GM12864 (cell line): ENCODE results near the gene STK38L.

Experiments
- DNase-seq: peaks from one replicate; pipeline ENCODE4 v3.0.0-alpha.2; 2011; ENCODE audit warnings: low read depth
- H3K4me3 ChIP-seq: 2 replicates; pipeline ENCODE4 v1.5.1; 2011; ENCODE audit warnings: mild to moderate bottlenecking, low read depth, low read length, control low read depth
- TF ChIP-seq, protein P1 (sequence below): IDR thresholded peaks from 2 replicates; pipeline ENCODE4 v1.5.1; 2011; ENCODE audit warnings: low read depth, mild to moderate bottlenecking, moderate library complexity, low read length, control low read depth, inconsistent platforms; ENCODE audit errors: missing control alignments

The STK38L gene

DNA sequence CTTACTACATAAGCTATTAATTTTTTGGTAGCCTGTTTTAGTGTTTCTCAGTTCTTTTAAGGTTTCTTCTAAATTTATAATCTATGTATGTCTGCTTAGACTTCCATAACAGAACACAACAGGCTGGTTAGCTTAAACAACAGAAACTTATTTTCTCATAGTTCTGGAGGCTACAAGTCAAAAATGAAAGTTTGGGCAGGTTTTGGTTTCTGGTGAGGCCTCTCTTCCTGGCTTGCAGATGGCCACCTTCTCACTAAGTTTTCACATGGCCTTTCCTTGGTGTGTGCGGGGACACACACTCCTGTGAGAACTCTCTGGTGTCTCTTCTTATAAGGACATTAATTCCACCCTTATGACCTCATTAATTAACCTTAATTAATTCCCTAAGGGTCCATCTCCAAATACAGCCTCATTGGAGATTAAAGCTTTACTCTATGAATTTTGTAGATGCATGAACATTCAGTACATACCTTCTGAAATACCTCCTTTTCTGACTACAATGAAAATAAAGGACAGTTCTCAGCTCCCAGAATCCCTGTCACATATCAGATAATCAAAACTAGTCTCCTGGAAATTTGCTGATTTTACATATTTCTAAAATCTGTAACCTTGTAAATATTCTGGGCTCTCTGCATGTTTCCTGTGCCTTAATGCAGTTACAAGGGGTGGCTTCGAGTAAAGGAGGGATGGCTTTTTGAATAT, 65.4 kb downstream of the STK38L start:
- TF ChIP-seq, protein P1, sequence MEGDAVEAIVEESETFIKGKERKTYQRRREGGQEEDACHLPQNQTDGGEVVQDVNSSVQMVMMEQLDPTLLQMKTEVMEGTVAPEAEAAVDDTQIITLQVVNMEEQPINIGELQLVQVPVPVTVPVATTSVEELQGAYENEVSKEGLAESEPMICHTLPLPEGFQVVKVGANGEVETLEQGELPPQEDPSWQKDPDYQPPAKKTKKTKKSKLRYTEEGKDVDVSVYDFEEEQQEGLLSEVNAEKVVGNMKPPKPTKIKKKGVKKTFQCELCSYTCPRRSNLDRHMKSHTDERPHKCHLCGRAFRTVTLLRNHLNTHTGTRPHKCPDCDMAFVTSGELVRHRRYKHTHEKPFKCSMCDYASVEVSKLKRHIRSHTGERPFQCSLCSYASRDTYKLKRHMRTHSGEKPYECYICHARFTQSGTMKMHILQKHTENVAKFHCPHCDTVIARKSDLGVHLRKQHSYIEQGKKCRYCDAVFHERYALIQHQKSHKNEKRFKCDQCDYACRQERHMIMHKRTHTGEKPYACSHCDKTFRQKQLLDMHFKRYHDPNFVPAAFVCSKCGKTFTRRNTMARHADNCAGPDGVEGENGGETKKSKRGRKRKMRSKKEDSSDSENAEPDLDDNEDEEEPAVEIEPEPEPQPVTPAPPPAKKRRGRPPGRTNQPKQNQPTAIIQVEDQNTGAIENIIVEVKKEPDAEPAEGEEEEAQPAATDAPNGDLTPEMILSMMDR, result no peak
- DNase-seq, result no peak

DNA sequence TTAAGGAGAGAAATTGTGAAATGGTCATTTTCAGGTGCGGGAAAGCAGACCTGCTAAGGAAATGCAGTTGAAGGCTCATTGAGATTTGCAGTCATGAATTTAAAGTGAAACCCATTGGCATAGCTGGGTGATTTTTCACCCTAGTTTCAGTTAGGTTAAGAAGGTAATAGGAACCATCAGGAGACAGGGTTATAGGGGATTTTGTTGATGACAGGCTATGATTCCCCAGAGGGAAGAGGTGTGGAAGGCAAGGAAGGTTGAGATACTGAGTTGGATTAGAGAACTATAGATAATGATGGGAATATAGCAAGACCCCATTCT, 65.9 kb downstream of the STK38L start:
- no peak overlapping the region for H3K4me3 ChIP-seq
- TF ChIP-seq, protein P1, result no peak
- DNase-seq, result no peak

More for the DNA sequence above, 65.4 kb downstream of the STK38L start:
- no peak overlapping the region for H3K4me3 ChIP-seq

DNA sequence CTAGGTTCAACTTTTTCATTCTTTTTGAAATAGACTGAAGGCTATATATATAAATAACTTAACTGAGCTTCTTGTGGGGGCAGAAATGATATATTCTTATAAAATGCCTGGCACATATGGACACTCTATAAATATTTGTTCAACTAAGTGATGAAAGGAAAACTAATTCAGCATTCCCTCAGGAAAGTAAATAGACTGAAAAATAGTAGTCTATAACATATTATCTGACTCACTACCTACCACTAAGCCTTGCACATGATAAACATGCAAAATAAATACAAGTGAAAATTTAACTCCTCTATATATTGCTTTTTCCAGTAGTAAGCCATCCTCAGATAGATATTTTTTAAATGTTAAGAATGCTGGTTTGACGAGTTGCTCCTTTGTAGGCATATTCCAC, 72.9 kb downstream of the STK38L start:
- no peak for DNase-seq
- no peak overlapping the region for H3K4me3 ChIP-seq
- TF ChIP-seq, protein P1, result no peak

DNA sequence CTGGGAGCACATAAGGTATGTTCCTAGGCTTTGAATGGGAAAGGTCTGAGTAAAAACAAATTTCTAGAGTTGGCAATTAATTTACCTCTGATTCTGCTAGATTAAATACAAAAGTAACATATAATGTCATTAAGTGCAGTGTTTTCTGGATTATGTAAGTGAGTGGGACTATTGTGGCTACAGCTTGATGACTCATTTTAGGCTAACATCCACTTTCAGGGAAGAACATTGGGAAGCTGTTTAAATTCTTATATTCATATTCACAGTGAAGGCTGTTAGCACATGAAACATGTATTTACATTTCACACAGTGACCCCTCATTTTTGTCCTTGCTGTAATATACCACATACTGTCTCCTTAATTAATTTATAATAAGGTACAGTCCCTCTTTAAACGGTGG, 75.3 kb downstream of the STK38L start:
- TF ChIP-seq, protein P1, result no peak
- H3K4me3 ChIP-seq, result no peak overlapping the region
- DNase-seq, result no peak

DNA sequence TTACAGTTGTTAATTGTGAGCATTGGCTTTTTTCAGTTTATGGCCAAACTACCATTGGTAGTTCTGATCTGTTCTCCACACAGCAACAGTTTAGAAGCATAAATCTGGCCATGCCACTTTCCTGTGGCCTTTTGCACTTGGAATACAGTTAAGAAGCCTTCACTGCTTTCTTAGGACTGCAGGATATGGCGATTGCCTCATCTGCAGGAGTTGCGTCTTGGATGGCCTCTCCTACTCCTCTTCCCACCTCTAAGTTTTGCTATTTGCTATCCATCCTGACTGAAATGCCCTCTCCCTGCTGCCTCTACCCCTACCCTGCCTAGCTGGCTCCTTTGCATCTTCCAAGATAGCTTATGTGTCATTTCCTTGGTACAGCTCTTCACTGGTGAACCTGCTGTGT, 75.8 kb downstream of the STK38L start:
- H3K4me3 ChIP-seq, result no peak overlapping the region
- TF ChIP-seq, protein P1, result no peak
- no peak for DNase-seq

DNA sequence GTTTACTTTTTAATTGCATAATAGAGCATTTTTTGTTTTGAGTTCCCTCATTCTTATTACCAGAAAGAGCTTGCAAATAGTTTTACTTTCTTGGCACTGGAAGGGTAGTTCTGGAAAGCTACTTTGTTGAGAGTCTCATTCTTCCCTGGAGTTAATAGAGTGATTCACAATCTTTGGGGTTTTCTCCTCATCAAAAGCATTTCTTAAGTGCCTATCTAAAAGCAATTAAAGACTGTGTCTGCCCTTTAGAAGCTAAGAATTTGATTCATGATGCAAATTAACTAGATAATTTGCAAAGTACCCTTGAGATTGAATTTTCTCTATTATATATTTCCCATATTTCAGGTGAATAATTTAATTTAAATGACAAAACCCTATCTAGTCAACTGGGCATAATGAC, 80.4 kb downstream of the STK38L start:
- no peak for DNase-seq
- TF ChIP-seq, protein P1, result no peak

DNA sequence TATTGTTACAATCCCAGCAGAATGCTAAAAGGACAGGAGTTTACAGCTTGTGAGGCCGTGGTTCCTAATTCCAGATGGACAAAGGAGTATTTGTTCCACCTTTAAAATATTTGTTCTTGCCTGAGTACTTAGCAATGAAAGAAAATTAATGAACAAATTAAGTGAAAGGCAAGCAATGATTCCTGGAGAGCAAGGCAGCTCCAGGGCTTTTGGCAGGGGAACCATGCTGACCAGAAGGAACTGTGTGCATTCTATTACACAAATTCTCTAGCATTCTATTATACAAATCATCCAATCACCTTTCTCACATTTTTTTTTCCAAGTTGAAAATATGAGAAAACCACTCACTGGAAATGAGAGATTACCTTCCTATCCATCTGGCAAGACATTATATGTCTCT, 86.8 kb downstream of the STK38L start:
- TF ChIP-seq, protein P1, result no peak
- H3K4me3 ChIP-seq, result no peak overlapping the region
- no peak for DNase-seq

More for the DNA sequence above, 80.4 kb downstream of the STK38L start:
- no peak overlapping the region for H3K4me3 ChIP-seq
